ENCODE measurements around the gene VEGFA. TPM values are rescaled to one million over a fixed set of nuclear protein-coding genes. Genes with fewer than 3 reads are reported as not detected.
A peak's percentile ranks its signal among the peaks of the same experiment; 100 is the strongest.
"Not testable (repeated sequence)": the region's sequence is repeated elsewhere in the genome, so short reads cannot be mapped to it uniquely, and the experiment has no call there.

Gene VEGFA
- polyA plus RNA-seq, 10 donors, result 59.9 to 105 (median 69.1) TPM

GRCh38 chr6:43818973-43819372 lies 49.0 kb downstream of the VEGFA start:
- not testable (repeated sequence) for DNase-seq

DNA sequence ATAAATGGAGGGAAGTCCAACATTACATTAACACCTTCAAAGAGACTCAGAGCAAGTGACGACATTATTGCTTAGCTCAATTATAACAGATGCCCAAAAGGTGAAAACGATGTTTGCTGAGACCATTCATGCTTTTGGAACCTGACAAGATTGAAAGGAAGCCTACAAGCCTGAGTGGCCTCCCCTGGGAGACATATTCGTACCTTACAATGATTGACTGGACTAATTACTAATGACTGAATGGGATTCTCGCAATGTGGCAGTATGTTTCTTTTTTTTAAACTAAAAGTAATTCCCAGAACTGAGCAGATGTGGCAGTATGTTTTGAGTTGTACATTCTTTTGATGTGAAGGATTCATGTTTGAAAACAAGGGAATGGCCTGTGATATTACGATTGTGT lies 49.9 kb downstream of the VEGFA start:
- no peak for DNase-seq

GRCh38 chr6:43820486-43820885 lies 50.5 kb downstream of the VEGFA start:
- no peak for DNase-seq

- no peak for DNase-seq
Measured at GRCh38 chr6:43821101-43821886, 51.3 kb downstream of the VEGFA start.

- no peak for DNase-seq
Measured at GRCh38 chr6:43823390-43823789, 53.4 kb downstream of the VEGFA start.

DNA sequence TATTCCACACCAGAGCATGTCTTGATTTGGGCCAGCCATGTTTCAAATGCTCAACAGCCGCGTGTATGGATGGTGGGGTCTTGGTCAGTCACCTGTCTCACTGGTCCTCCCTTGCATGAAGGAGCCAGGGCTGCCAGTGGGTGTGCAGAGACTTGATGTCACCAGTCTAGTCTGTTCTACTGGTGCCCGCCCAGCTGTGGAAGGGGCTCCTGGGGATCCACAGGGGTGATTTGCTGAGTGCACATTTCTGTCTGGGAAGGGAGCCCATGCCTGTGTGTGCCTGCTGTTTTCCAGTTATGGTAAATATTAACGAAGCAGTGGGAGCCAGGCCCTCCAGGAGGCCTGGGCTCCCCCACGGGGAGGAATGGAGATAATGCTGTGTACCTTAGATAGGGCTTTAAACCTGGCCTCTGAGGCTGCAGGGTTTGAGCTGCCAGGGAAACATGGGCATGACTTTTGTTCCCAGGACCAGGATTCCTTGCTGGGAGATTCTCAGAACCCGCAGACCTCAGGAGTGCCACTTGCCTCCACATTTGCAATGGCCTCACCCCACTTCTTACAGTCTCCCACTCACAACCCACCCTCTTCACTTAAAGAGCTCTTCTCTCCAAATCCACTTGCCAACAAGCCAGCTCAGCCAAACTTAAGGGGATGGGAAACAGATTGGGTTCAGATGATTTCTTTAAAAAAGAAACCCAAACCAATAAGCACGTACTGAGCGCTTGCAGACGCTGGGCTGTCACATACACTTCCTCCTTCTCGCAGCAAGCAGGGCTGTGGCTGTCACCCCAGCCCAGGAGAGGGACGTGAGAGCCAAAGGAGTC lies 54.1 kb downstream of the VEGFA start:
- peak in 2 of 3 donors; percentile 15 to 43 for DNase-seq

GRCh38 chr6:43824703-43825064 lies 54.7 kb downstream of the VEGFA start:
- no peak for DNase-seq

GRCh38 chr6:43825187-43826115 lies 55.4 kb downstream of the VEGFA start:
- no peak for DNase-seq

GRCh38 chr6:43826730-43827129 lies 56.7 kb downstream of the VEGFA start:
- DNase-seq, result no peak

- DNase-seq, result no peak
Measured at GRCh38 chr6:43827898-43828297, 57.9 kb downstream of the VEGFA start.

DNA sequence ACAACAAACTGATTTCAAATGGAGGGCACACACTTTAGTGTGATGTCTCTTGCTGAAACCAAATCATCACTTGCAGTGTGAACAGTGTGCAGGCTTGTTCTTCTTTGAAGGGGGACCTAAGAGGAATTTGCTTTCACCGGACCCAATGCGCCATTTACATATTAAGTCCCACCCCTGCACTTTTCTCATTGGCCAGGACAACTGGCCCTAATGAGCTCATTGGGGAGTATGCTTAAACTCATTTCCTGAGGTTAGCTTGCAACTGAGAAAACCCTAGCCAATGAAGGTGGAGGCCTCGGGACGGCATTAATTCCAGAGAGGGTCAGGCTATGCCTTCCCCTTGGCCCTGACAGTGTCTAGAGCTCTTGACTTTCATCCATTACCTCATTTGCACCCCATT lies 58.7 kb downstream of the VEGFA start:
- no peak for DNase-seq

GRCh38 chr6:43829470-43829869 lies 59.5 kb downstream of the VEGFA start:
- no peak for DNase-seq

DNA sequence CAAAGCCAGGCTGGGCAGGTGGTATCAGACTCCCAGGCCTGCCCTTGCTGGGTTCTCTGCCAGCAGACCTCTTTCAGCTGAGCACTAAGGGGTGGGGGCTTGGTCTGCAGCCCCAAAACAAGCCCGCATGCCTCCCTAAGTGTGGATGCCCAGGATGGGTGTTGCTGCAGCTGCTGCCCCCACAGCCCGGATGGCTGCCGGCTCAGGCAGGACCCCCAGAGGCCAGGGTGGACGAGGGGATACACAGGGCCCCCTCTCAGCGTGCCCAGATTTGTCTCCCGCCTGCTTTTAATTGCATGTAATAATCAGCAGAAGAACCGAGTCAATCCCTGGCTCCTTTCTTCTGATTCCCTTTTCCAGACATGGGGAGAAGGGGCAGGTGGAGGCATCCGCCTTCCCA lies 60.8 kb downstream of the VEGFA start:
- no peak for DNase-seq

GRCh38 chr6:43831191-43831590 lies 61.2 kb downstream of the VEGFA start:
- DNase-seq, result no peak

- DNase-seq, result no peak
Measured at GRCh38 chr6:43833223-43833995, 63.4 kb downstream of the VEGFA start.

DNA sequence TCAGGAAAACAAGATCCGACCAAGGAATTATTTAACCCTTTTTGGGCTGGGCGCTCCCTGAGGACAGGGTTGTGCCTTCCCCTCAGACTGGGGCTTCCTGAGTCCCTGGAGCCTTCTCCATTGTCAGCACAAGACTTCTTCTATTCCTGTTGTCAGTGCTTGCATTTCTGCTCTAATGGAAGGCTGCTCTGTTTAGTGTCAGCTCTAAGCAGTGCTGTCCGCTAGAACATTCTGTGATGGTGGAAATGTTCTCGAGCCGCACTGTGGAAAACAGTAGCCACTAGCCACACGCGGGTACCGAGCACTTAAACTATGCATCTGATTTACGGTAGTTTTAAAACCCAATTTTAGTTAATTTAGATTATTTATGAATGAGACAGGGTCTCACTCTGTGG lies 64.0 kb downstream of the VEGFA start:
- no peak for DNase-seq

DNA sequence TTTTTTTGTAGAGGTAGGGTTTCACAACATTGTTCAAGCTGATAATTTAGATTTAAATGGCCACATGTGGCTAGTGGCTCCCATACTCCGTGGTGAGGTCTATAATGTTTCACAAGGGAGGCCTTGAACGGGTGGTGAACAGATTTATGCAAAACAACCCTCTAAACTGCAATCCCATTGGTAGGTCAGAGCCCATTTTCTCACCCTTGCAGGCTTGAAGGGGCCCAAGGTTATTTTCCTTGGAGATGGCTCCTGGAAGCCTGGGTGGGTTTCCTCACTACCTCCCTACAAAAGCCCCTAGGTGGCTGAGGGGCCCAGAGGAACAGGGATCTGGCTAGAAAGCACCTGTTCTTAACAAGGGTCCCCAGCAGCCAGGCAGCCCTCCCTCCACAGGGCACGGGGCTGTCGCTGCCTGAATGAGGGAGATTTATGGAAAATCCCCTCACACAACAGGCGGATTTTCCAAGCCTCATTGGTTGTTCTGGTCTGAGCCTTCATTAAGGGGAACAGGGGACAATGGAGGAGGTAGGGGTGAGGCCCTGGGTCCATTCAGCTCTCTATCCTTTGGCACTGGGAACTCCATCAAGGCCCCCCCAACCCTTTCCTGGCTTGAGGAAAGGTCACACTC lies 64.6 kb downstream of the VEGFA start:
- DNase-seq, result no peak

DNA sequence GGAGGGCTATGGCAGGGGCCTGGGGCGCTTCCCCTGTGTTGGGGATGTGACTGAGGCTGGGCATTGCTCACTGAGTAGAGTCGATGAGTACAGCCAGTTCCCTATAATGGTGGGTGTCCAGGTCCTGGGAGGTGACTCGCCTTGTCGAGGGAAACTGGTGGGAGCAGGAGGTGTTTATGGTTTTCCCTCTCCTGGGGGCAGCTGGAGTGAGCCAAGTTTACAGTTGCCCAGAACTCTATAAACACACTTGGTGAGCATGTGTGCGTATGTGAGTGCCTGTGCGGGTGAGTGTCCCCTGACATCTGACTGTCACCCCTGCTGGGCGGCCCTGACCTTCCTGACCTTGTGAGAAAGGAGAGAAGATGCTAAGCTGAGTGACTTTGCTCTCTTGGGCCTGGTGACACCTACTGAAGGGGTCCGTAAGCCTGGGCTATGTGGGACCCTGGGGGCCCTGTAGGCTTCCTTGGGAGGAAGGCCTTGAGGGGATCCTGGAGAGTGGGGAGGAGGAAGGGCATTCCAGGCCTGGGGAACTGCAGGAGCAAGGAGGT lies 65.9 kb downstream of the VEGFA start:
- DNase-seq, result no peak
